Left ventricle myocardium inferior (tissue), 1 donor: ENCODE measurements around the gene NANP. TPM values are rescaled to one million over a fixed set of nuclear protein-coding genes. Genes with fewer than 3 reads are reported as not detected.

ENCODE experiments used
- DNase-seq: peaks from one replicate; pipeline ENCODE4 v3.0.0-alpha.2; 2020
- H3K27ac ChIP-seq: fragments of 200-600 bp; replicated peaks from 2 replicates; pipeline ENCODE4 v1.8.0; 2021
- H3K27me3 ChIP-seq: fragments of 200-600 bp; 2 replicates; pipeline ENCODE4 v1.8.0; 2021; ENCODE audit warnings: low read depth
- H3K36me3 ChIP-seq: fragments of 200-600 bp; 2 replicates; pipeline ENCODE4 v1.8.0; 2021
- H3K4me1 ChIP-seq: fragments of 200-600 bp; 2 replicates; pipeline ENCODE4 v1.8.0; 2021
- H3K4me3 ChIP-seq: fragments of 200-600 bp; 2 replicates; pipeline ENCODE4 v1.8.0; 2021; ENCODE audit warnings: mild to moderate bottlenecking, moderate library complexity
- H3K9me3 ChIP-seq: fragments of 200-600 bp; replicated peaks from 2 replicates; pipeline ENCODE4 v1.8.0; 2021
- CTCF ChIP-seq: fragments of 200-600 bp; IDR thresholded peaks from 2 replicates; pipeline ENCODE4 v1.8.0; 2021; ENCODE audit warnings: antibody characterized with exemption, mild to moderate bottlenecking, borderline replicate concordance
- intact Hi-C: fragments of 100-400 bp; cut with micrococcal nuclease; formaldehyde crosslinking; loops from one replicate; pipeline ENCODE4 v1.11.0; 2022
- long read RNA-seq: library from polyadenylated mRNA; unstranded; transcript quantifications from one replicate; pipeline ENCODE4 v2.0.0, GENCODE V29; 2021
- total RNA-seq: library from RNA; stranded (reverse); fragmentation: NEBNext Ultra II Directional; extraction: Animal tissue kit (Norgen Biotek cat#: 25700); gene quantifications from one replicate; pipeline ENCODE4 v1.2.1, GENCODE V29; 2021
- donor health status: DM: no; HTN: yes; CAD: no; lungs with severe emphysema.

The NANP gene, protein sequence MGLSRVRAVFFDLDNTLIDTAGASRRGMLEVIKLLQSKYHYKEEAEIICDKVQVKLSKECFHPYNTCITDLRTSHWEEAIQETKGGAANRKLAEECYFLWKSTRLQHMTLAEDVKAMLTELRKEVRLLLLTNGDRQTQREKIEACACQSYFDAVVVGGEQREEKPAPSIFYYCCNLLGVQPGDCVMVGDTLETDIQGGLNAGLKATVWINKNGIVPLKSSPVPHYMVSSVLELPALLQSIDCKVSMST
- total RNA-seq = 2.7 TPM
- long read RNA-seq, transcript NANP-201 (2 exons, 3,964 nt) = major isoform, 10 of 10 reads
- long read RNA-seq, partial matches to known transcripts = 0 of 10 reads
- long read RNA-seq, other reads (novel, unspliced or antisense) = 0 of 10 reads

- peak within 1 kb of the TSS; percentile 91 for H3K27ac ChIP-seq
- intact Hi-C loops = no loop called here
- TF ChIP-seq CTCF = no peak
- peak within 1 kb of the TSS; percentile 89 for H3K4me3 ChIP-seq
- peaks cover 29% of the 10 kb centered on the region for H3K4me1 ChIP-seq
- no peaks in the 10 kb centered on the region for H3K9me3 ChIP-seq
- H3K36me3 ChIP-seq = no peaks in the 10 kb centered on the region
- no peaks in the 10 kb centered on the region for H3K27me3 ChIP-seq
- DNase-seq = peak; percentile 97
Measured at GRCh38 chr20:25623736-25624499, at the start of gene NANP. Gene NANP (minus strand): TSS chr20:25624014. CDS start chr20:25623948, 66 bp downstream.

GRCh38 chr20:25672659-25673235 is 48.9 kb upstream of the NANP start:
- intact Hi-C loops = no loop called here
- Histone ChIP-seq H3K4me3 (no peak overlapping the region), H3K36me3 (peaks cover 52% of the 10 kb centered on the region), H3K9me3 (no peaks in the 10 kb centered on the region), H3K4me1 (no peaks in the 10 kb centered on the region), H3K27me3 (no peaks in the 10 kb centered on the region), H3K27ac (no peak overlapping the region)
- TF ChIP-seq CTCF = no peak
- DNase-seq = no peak

GRCh38 chr20:25669826-25670422 is 46.1 kb upstream of the NANP start:
- H3K4me1 ChIP-seq = no peaks in the 10 kb centered on the region
- no peaks in the 10 kb centered on the region for H3K9me3 ChIP-seq

DNA sequence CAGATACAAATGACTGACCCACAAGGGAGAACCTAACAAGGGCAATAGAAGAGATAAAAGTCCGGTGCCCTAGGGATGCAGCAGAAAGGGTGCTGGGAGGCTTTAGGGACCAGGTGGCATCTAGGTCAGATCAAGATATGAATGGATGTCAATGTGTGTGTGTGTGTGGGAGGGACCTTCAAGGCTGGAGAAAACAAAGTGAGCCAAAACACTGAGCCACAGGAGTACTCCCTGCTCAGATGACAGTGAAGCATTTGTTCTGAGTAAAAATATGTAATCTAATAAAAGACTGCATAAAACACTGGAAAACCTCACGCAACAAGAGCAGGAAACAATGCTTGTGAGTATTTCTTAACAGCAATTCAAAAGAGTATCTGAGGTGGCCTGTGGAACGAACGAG is 44.6 kb upstream of the NANP start:
- Histone ChIP-seq H3K27ac (no peak overlapping the region), H3K4me3 (no peak overlapping the region), H3K36me3 (peaks cover 11% of the 10 kb centered on the region), H3K4me1 (no peaks in the 10 kb centered on the region), H3K9me3 (no peaks in the 10 kb centered on the region), H3K27me3 (no peaks in the 10 kb centered on the region)
- intact Hi-C loops = no loop called here
- TF ChIP-seq CTCF = no peak
- DNase-seq = no peak

More at GRCh38 chr20:25669826-25670422, 46.1 kb upstream of the NANP start:
- Histone ChIP-seq H3K27ac (no peak overlapping the region), H3K27me3 (no peaks in the 10 kb centered on the region), H3K36me3 (peaks cover 26% of the 10 kb centered on the region), H3K4me3 (no peak overlapping the region)
- DNase-seq = no peak
- intact Hi-C loops = no loop called here
- TF ChIP-seq CTCF = no peak

DNA sequence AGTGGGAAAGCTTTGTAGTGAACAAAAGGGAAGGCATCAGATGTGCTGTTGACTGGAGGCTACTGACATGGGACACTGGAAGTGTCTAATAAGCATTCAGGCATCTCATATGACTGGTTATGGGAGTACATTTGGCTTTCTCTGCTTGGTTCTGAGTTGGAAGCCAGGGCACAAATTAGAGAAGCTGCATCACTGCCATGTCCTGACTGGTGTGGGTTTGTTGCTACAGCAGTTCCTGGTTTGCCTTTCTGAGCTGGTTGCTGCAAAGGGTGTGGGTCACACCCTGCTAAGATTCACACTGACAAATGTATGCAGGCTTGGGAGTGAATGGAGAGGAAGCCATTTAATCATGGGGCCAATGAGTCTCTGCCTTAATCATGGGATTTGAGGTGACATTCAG is 36.2 kb upstream of the NANP start:
- no peaks in the 10 kb centered on the region for H3K4me1 ChIP-seq
- no peak for TF ChIP-seq CTCF
- H3K4me3 ChIP-seq = no peak overlapping the region
- no peaks in the 10 kb centered on the region for H3K9me3 ChIP-seq
- H3K36me3 ChIP-seq = no peaks in the 10 kb centered on the region
- H3K27ac ChIP-seq = no peak overlapping the region
- H3K27me3 ChIP-seq = no peaks in the 10 kb centered on the region
- intact Hi-C loops = no loop called here
- DNase-seq = no peak
